Cardiac fibroblast (primary cell): ENCODE data around the gene SIRT6.

Experiments
- DNase-seq, 2 donors: peaks; one replicate each; pipeline versions ENCODE4 v3.0.0 to v3.0.0-alpha.2; 2010; ENCODE audit warnings: low read depth in 2 of 2
- H3K4me3 ChIP-seq, 2 donors: replicated peaks in 1 of 2; 1 replicate in 1 of 2; 2 replicates in 1 of 2; pipeline ENCODE4 v1.5.1; 2011; ENCODE audit warnings: low read depth in 2 of 2, low read length in 2 of 2, mild to moderate bottlenecking in 2 of 2, moderate library complexity in 1 of 2
- TF ChIP-seq, protein P1 (sequence below): IDR thresholded peaks from one replicate; pipeline ENCODE4 v1.5.1; 2011; ENCODE audit warnings: low read depth, mild to moderate bottlenecking, low read length, inconsistent platforms

The SIRT6 gene

DNA sequence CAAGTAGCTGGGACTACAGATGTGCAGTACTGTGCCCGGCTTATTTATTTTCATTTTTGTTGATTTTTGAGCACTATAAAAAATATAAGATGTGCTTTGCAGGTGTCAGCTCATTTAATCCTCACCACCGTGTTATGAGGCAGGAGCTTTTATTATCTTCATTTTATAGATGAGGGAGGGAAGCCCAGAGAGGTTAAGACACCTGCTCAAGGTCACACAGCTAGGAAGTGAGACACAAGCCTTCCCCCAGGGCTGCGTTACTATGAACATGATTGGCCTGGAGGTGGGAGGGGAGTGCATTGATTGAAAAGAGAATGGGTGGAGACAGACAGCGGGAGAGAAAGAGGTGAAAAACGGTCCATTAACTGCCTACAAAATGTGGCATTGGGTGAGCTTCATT is 7.3 kb upstream of the SIRT6 start:
- TF ChIP-seq, protein P1, sequence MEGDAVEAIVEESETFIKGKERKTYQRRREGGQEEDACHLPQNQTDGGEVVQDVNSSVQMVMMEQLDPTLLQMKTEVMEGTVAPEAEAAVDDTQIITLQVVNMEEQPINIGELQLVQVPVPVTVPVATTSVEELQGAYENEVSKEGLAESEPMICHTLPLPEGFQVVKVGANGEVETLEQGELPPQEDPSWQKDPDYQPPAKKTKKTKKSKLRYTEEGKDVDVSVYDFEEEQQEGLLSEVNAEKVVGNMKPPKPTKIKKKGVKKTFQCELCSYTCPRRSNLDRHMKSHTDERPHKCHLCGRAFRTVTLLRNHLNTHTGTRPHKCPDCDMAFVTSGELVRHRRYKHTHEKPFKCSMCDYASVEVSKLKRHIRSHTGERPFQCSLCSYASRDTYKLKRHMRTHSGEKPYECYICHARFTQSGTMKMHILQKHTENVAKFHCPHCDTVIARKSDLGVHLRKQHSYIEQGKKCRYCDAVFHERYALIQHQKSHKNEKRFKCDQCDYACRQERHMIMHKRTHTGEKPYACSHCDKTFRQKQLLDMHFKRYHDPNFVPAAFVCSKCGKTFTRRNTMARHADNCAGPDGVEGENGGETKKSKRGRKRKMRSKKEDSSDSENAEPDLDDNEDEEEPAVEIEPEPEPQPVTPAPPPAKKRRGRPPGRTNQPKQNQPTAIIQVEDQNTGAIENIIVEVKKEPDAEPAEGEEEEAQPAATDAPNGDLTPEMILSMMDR, result no peak
- no peak for DNase-seq
- H3K4me3 ChIP-seq, result no peak overlapping the region

DNA sequence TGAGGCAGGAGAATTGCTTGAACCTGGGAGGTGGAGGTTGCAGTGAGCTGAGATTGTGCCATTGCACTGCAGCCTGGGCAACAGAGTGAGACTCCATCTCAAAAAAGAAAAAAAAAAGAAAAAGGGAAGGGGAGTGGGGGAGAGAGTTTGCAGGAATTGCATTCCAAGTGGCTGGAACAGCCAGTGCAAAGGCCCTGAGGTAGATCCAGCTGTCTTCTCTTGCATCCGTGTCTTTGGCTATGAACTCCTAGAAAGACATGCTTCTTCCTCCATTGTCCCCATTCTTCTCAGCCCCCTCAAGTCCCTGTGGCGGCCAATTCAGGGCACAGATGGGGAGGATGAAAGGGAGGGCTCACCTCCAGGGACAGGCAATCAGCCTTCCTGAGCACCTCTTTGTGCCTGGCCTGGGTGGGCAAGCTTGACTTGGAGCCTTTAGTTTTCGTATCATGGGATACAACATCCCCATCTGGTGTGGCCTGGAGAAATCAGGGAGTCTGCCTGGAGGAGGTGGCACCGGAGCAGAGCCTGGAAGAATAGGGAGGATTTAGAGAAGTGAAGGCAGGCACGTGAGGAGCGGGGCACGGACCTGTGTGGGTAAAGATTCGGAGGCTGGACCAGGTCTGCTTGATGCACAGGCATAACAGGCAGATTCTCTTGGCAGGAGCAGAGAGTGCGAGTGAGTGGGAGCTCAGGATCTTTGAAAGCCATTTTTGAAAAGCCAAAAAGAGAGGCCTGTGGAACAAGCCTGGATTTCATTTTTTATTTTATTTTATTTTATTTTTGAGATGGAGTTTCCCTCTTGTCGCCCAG is 5.2 kb upstream of the SIRT6 start:
- DNase-seq, result no peak
- H3K4me3 ChIP-seq, result no peak overlapping the region
- TF ChIP-seq, protein P1, result no peak

DNA sequence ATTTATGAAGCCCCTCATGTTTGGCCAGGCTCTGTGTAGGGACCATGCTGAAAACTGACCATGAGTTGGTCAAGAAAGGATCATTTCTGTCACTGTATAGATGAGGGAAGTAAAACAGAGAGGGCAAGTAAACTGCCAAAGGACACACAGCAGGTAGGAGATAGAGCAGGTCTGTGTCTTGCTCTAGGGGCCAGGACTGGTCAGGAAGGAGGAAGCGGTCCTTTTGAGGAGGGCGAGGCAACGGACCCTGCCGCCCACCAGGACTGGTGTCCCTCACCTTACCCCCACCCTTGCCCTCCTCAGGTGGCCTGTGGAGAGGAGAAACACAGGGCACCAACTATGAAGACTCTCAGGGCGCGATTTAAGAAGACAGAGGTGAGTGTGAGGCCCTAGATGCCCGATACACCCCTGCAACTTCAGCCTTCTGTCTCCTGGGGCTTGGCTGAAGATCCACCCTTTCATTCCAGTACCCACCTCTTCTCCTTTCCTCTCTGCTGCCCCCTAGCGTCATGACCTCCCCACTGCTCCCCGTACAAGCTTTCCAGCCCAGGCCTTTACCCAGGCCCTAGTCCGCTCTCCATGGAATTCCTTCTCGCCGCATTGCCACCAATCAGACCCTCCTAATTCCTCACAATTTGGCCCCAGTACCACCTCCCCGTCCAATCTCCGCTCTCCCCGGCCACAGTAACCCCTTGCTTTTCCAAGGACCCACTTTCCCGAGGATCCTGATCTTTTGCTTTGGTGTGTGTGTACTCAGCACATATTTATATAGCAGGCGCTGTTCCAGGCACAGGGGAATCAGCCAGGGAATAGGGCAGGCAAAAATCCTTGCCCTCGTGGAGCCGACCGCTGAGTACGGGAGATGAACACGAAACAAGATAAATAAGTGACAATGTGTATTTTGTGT is 4.0 kb upstream of the SIRT6 start:
- H3K4me3 ChIP-seq, result no peak overlapping the region
- TF ChIP-seq, protein P1, result peak; percentile 90
- DNase-seq, result peak; percentile 78 to 79

DNA sequence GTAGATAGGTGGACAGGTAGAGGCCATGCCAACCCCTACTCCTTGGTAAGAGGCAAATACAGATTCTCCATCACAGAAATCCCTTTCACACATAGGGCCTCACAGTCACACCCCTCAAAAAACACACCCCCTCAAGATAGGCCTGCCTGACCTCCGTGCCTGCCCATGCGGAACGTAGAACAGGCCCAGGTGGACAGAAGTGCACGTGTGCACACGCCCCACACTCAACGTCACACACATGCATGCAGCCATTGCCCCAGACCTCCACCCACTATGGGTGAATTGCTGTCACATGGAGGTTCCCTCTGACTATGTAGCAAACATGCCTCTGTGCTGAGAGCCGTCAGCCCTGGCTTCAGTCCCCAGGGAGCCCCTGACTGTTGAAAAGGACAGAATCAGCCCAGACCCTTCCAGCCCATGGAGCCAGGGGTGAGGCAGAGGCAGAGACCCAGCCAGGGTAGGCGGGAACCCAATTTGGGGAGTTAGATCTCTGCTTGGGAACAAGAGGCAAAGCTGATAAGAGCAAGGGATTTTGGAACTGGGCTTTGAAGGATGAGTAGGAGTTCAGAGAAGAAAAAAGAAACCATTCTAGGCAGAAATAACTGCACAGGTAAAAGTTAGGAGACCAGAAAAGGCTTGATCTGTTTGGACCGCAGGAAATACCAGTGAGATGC is 3.2 kb upstream of the SIRT6 start:
- TF ChIP-seq, protein P1, result no peak
- DNase-seq, result no peak
- H3K4me3 ChIP-seq, result no peak overlapping the region

DNA sequence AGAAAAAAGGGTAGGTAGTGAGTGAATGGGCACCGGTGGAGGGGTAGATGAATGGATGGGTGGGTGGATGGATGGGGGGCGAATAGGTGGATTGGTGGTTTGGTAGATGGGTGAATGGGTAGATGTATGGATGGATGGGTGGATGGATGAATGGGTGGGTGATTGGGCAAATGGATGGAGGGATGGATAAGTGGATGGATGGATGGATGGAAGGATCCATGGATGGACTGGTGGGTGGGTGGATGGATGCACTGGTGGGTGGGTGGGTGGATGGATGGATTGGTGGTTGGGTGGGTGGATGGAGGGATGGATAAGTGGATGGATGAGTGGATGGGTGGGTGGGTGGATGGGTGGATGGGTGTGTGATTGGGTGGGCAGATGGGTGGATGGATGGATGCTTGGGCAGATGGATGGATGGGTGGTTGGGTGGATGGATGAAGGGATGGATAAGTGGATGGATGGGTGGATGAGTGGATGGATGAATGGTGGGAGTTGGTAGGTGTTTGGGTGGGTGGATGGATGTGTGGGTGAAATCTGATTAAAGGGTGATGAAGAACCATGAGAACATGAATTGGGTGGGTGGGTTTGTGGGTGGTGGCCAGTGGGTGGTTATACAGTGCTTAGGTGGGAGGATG is 2.5 kb upstream of the SIRT6 start:
- DNase-seq, result no peak
- H3K4me3 ChIP-seq, result no peak overlapping the region
- TF ChIP-seq, protein P1, result no peak
